ENCODE measurements around the gene BPIFB4.
"Not testable (repeated sequence)": the region's sequence is repeated elsewhere in the genome, so short reads cannot be mapped to it uniquely, and the experiment has no call there.

BPIFB4 gene

GRCh38 chr20:33119725-33120720 is 40.6 kb downstream of the BPIFB4 start:
- no peak for DNase-seq (ENCODE audit: low read depth)

GRCh38 chr20:33120934-33121333 is 41.5 kb downstream of the BPIFB4 start:
- no peak for DNase-seq (ENCODE audit: low read depth)

- not testable (repeated sequence) for DNase-seq (ENCODE audit: low read depth)
Measured at GRCh38 chr20:33122297-33122696, 42.9 kb downstream of the BPIFB4 start.

GRCh38 chr20:33124261-33124660 is 44.8 kb downstream of the BPIFB4 start:
- DNase-seq (ENCODE audit: low read depth), result no peak

GRCh38 chr20:33124994-33125393 is 45.6 kb downstream of the BPIFB4 start:
- no peak for DNase-seq (ENCODE audit: low read depth)

DNA sequence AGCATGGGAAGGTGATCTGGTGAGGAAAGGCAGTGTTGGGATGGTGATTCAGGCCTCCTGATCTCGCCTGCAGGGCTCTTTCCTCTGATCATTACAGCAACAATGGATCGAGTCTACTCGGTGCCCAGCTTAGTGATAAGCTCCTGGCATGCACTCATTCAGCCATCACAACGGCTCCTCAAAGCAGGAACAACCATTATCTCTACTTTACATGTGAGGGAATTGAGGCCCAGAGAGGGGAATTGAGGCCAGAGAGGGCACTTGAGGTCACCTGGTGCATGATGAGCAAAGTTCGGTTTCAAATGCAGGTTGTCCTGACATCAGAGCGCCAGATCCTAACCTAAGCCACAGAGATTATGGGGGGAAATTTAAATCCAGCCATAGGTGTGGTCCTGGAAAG is 46.5 kb downstream of the BPIFB4 start:
- DNase-seq (ENCODE audit: low read depth), result no peak

DNA sequence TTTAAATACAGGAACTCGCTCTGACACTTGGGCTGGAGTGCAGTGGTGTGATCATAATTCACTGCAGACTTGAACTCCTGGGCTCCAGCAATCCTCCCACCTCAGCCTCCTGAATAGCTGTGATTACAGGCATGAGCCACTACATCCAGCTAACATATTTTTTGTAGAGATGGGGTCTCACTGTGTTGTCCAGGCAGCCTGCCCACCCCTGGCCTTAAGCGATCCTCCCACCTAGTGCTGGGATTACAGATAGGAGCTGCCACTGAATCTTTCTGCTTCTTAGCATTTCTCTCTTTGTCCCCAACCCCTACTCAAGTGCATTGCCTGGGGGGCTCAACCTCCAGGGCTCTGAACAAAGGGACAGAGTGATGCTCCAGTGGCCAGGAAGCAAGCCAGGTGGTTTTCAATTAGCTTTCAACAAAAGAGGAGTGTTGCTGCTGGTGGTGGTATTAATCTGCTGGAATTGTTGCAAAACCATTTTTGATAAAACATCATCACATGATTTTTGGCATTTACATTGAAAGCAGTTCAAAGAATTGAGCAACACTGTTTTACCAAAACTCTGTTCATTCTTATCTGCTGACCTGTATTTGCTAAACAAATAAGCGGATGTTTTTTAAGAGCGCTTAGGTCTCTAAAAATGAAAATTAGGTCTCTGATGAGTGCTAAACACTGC is 48.1 kb downstream of the BPIFB4 start:
- no peak for DNase-seq (ENCODE audit: low read depth)

DNA sequence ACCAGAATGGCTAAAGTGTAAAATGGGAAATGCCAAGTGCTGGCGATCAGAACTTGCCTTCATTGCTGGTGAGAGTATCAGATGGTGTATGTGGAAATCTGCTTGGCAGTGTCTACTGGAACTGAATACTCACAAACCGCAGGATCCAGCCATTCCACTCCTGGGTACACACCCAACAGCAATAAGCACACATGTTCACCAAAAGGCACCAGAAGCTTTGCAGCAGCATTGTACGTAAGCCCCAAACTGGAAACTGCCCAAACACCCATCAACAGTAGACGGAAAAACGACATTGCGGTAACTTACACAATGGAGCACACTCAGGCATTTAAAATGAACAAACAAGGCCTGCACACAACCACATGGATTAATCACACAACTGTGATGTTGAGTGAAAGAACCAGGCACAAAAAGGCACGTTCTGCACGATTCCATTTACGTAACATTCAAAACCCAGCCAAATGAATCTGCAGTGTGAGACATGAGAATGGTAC is 51.2 kb downstream of the BPIFB4 start:
- DNase-seq (ENCODE audit: low read depth), result peak; percentile 79

DNA sequence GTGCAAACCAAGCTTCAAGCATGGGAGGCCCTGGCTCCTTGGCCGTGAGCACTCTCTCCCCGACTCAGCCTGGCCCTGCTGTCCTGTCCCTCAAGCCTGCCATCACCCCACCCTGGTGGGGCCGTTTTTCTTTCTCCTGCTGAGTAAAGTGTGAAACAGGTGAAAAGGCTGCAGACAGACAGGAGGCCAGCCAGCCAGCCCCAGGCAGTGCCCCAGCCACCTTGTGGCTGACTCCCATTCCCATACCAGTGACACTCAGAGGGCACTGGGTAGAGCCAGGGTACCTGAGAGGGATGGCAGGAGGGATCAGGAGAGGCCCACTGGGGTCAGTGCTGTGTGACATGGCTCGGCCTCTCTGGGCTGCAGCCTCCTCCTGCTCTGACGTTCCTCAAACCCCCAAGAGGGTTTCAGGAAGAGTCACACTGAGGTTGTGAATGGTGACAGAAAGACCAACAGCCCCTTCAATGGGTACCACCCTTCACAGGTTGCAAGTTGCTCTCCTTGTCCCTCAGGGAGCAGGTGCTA is 52.6 kb downstream of the BPIFB4 start:
- no peak for DNase-seq (ENCODE audit: low read depth)

- no peak for DNase-seq (ENCODE audit: low read depth)
Measured at GRCh38 chr20:33132513-33133372, 53.3 kb downstream of the BPIFB4 start.

DNA sequence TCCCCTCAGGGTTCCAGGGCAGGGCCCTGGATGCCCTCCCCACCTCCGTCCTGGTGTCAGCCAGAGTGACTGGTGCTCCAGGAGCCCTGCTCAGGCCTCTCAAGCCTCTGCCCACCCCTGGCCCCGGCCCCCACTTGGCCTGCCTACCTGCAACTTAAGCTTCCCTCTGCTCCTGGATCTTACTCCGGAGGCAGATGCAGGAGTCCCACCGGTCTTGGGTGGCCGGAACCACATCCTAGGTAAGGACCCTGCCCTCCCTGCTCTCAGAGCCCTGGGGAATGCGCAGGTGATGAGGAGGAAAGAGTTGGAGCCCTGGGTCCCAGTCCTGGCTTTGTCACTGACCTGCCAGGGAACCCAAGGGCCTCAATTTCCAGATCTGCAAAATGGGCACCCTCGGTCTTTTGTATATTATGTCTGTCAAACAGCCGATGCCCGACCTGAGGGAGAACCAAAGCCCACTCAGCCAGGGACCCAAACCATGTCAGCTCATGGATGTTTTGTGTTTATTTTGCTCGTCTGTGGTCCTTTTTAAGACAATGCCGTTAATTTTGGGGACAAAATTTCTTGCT is 54.0 kb downstream of the BPIFB4 start:
- no peak for DNase-seq (ENCODE audit: low read depth)

DNA sequence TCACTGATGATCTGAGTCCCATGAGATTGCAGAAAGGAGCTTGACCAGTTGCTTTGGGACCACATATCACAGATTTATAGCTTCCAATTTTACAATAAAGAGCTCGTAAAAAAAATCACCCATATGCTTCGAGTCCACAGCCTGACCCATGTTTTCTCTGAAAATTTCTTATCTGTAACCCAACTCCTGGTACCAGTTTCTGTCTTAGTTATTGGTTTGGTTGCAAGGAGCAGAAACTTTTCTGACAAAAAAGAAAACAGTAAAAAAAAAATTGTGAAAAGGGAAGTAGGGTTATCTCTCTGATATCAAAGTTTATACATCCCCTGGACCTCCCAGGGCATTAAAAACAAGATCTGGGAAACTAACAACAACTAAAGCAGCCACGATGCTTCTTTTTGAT is 57.8 kb downstream of the BPIFB4 start:
- no peak for DNase-seq (ENCODE audit: low read depth)

GRCh38 chr20:33139467-33139866 is 60.0 kb downstream of the BPIFB4 start:
- DNase-seq (ENCODE audit: low read depth), result no peak

DNA sequence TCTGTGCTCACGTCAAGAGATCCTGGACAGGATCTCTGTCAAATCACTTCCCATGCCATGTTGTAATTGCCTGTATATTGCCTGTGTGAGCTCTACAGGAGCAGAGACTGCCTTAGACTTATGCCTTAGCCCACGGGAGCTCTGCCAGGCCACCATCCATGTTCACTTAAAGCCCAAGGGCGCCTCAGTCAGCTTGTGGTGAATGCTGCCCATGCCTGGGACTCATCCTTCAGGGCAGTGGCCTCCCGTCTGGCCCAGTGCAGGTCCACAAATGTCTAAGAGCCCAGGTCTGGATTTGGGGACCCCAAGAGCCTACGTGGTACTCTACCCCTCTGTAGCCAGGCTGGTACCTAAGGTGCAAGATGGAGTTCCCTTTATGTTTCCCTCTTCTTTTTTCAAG is 66.1 kb downstream of the BPIFB4 start:
- no peak for DNase-seq (ENCODE audit: low read depth)

DNA sequence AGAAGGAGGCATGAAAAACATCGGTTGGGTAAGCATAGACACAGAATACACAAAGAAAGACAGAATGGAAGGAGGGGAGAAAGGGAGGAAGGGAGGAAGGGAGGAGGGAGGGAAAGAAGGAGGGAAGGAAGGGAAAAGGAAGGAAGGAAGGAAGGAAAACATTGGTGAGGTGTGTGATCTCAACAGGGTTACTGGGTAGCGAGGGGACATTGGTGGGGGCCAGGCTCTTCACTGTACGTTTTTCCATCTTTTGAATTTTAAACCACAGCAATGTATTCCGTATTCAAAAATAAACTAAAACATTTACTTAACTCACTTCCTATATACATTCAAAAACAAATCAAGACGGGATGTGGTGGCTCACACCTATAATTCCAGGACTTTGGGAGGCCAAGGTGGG is 67.9 kb downstream of the BPIFB4 start:
- DNase-seq (ENCODE audit: low read depth), result no peak

GRCh38 chr20:33148040-33148439 is 68.6 kb downstream of the BPIFB4 start:
- DNase-seq (ENCODE audit: low read depth), result no peak

DNA sequence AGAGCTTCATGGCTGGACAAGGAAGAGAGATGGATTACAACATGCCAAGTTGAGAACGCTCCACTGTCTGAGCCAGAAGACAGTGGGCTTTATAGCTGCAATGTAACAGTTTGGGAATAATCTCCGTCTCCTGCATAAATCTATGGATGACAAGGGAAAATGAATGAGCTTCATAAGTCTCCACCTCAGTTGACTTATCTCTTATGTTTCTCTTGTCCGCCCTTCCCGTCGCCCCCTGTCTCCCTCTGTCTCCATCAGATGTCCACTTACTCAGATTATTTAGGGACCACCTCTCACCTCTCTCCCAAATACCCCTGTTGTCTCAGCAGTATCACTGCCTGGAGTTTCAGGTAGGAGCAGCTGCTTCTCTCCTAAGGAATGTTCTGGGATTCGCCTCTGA is 74.8 kb downstream of the BPIFB4 start:
- DNase-seq (ENCODE audit: low read depth), result no peak

DNA sequence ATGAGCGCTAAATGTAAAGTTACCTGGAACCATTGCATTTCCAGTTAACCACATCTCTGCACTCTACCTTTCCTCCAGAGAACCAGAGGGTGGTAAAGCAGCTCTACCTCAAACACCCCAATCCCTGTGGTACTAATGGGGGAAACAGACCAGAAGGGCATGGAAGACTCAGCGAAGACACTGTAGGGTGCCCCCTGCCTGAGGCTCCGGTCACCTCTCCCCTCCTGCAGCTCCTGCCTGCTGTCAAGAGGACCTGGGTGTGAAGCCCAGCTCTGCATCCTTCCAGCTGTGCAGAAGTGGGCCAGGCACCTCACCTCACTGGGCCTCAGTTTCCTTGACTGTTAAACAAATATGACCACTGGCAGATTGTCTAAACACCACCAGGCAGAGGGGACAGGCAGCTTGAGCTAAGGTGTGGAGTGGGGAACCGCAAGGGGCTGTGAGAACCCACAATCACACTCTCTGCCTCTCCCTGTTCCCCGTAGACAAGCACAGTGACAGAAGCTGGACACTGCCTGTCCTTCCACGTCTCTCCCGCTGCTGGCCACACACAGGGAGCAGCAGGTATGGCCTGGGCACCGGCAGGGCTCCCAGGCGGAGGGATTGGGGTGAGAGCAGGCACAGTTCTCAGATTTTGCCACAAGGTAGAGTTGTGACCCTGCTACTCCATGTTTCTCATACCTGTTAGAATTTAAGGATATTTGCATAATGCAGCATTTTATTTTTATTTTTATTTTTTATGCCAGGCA is 79.4 kb downstream of the BPIFB4 start:
- DNase-seq (ENCODE audit: low read depth), result no peak

DNA sequence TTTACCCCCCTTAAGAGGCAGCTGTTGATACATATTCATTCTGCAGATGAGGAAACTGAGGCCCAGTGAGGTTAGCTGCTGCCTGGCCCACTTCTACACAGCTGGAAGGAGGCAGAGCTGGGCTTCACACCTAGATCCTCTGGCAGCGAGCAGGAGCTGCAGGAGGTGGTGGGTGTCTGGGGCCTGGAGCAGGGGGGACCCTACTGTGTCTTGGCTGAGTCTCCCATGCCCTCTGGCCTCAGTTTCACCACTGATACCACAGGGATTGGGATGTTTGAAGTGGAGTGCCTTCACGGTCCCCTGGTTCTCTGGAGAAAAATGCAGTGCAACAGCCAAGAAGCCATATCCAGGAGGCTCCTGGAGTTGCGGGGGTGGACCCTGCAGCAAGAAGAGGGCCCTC is 80.3 kb downstream of the BPIFB4 start:
- DNase-seq (ENCODE audit: low read depth), result no peak

GRCh38 chr20:33160681-33161080 is 81.2 kb downstream of the BPIFB4 start:
- no peak for DNase-seq (ENCODE audit: low read depth)
